ENCODE measurements around the gene RABGAP1L.

The RABGAP1L gene

DNA sequence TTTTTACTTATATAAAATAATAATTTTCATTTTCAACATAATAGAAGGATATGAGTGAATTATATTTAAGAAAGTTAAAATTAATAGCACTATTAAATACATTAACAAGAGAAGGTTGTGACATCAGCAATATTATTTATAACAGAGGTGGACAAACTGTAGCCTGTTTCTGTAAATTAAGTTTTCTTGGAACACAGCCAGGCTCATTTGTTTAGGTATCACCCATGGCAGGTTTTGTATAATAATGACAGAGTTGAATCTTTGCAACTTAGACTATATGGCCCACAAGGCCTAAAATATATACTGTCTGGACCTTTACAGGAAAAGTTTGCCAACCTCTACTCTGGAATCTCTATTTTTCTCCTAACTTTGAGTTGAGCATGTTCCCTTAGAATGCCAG is 797.7 kb downstream of the RABGAP1L start:
- no peak overlapping the region for H3K27ac ChIP-seq
- no peak overlapping the region for H2AFZ ChIP-seq (ENCODE audit: low read depth)
- H3K36me3 ChIP-seq (ENCODE audit: insufficient read depth) = no peaks in the 10 kb centered on the region
- no peaks in the 10 kb centered on the region for H3K79me2 ChIP-seq (ENCODE audit: insufficient read depth, low read depth)
- peaks cover 55% of the 10 kb centered on the region for H3K4me1 ChIP-seq (ENCODE audit: low read depth, poor library complexity, severe bottlenecking)
- no peak overlapping the region for H3K4me3 ChIP-seq (IDR thresholded peaks at IDR 0.05; ENCODE audit: insufficient read depth, low read depth, low read length)
- no peak overlapping the region for H3K9ac ChIP-seq
- H4K20me1 ChIP-seq (ENCODE audit: insufficient read depth) = no peaks in the 10 kb centered on the region
- TF ChIP-seq, protein P1, sequence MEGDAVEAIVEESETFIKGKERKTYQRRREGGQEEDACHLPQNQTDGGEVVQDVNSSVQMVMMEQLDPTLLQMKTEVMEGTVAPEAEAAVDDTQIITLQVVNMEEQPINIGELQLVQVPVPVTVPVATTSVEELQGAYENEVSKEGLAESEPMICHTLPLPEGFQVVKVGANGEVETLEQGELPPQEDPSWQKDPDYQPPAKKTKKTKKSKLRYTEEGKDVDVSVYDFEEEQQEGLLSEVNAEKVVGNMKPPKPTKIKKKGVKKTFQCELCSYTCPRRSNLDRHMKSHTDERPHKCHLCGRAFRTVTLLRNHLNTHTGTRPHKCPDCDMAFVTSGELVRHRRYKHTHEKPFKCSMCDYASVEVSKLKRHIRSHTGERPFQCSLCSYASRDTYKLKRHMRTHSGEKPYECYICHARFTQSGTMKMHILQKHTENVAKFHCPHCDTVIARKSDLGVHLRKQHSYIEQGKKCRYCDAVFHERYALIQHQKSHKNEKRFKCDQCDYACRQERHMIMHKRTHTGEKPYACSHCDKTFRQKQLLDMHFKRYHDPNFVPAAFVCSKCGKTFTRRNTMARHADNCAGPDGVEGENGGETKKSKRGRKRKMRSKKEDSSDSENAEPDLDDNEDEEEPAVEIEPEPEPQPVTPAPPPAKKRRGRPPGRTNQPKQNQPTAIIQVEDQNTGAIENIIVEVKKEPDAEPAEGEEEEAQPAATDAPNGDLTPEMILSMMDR (conservative IDR thresholded peaks at IDR 0.05; ENCODE audit: low read depth, low read length) = no peak
- H3K4me2 ChIP-seq = no peak overlapping the region; the same call in 1 of the 2 replicates
- H3K27me3 ChIP-seq (ENCODE audit: insufficient read depth, low read depth) = no peaks in the 10 kb centered on the region

DNA sequence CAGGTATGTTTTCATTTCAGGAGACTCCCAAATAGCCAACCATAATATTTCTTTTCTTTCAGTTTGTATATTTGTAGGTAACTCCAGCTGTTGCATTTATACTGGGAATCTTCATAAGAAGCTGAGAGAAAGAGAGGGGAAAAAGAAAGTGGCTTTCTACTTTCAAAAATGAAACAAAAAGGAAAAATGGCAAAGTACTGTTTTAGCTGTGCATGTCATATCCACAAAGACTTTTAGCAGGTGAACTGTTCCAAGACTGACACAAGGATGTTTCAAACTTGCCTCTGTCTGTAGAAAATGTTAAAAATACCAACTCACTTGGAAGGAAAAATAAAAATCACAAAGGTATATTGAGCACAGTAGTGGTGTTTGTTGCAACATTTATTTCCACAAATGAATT is 798.5 kb downstream of the RABGAP1L start:
- Histone ChIP-seq H3K27me3 (ENCODE audit: insufficient read depth, low read depth) (no peaks in the 10 kb centered on the region), H3K4me1 (ENCODE audit: low read depth, poor library complexity, severe bottlenecking) (peaks cover 61% of the 10 kb centered on the region), H3K36me3 (ENCODE audit: insufficient read depth) (no peaks in the 10 kb centered on the region), H2AFZ (ENCODE audit: low read depth) (no peak overlapping the region), H3K4me3 (IDR thresholded peaks at IDR 0.05; ENCODE audit: insufficient read depth, low read depth, low read length) (no peak overlapping the region), H3K4me2 (peak overlapping the region; percentile 36), H4K20me1 (ENCODE audit: insufficient read depth) (no peaks in the 10 kb centered on the region), H3K27ac (peak overlapping the region; percentile 0; the same call in 1 of the 2 replicates), H3K9ac (no peak overlapping the region), H3K79me2 (ENCODE audit: insufficient read depth, low read depth) (no peaks in the 10 kb centered on the region)
- TF ChIP-seq, protein P1 (conservative IDR thresholded peaks at IDR 0.05; ENCODE audit: low read depth, low read length) = no peak

DNA sequence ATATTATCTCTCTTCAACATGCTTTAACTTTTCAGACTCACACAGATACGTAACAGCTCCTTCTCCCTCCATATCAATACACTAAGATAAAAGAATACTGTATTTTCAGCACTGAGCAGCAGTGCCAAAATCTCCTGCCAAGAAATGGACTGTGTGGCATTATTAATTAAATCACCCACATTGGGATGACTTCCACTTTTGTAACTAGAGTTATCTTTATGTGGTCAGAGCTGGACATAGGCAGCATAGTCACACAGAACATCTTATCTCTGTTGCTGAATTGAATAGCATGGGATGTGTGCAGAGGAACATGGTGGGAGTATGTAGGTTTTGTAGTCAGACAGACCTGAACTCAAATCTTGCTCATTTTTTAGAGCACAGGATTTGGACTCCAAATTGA is 799.1 kb downstream of the RABGAP1L start:
- no peak overlapping the region for H3K9ac ChIP-seq
- no peaks in the 10 kb centered on the region for H4K20me1 ChIP-seq (ENCODE audit: insufficient read depth)
- no peaks in the 10 kb centered on the region for H3K36me3 ChIP-seq (ENCODE audit: insufficient read depth)
- no peaks in the 10 kb centered on the region for H3K27me3 ChIP-seq (ENCODE audit: insufficient read depth, low read depth)
- TF ChIP-seq, protein P1 (conservative IDR thresholded peaks at IDR 0.05; ENCODE audit: low read depth, low read length) = no peak
- H3K4me1 ChIP-seq (ENCODE audit: low read depth, poor library complexity, severe bottlenecking) = peaks cover 61% of the 10 kb centered on the region
- H3K4me2 ChIP-seq = peak overlapping the region; percentile 36; the same call in 1 of the 2 replicates
- no peaks in the 10 kb centered on the region for H3K79me2 ChIP-seq (ENCODE audit: insufficient read depth, low read depth)
- H3K27ac ChIP-seq = no peak overlapping the region
- H2AFZ ChIP-seq (ENCODE audit: low read depth) = no peak overlapping the region
- H3K4me3 ChIP-seq (IDR thresholded peaks at IDR 0.05; ENCODE audit: insufficient read depth, low read depth, low read length) = no peak overlapping the region

- H3K9ac ChIP-seq = no peak overlapping the region
- H3K4me3 ChIP-seq (IDR thresholded peaks at IDR 0.05; ENCODE audit: insufficient read depth, low read depth, low read length) = no peak overlapping the region
- H4K20me1 ChIP-seq (ENCODE audit: insufficient read depth) = no peaks in the 10 kb centered on the region
- H3K79me2 ChIP-seq (ENCODE audit: insufficient read depth, low read depth) = no peaks in the 10 kb centered on the region
- H3K4me2 ChIP-seq = no peak overlapping the region
- no peak overlapping the region for H2AFZ ChIP-seq (ENCODE audit: low read depth)
- TF ChIP-seq, protein P1 (conservative IDR thresholded peaks at IDR 0.05; ENCODE audit: low read depth, low read length) = no peak
- no peaks in the 10 kb centered on the region for H3K27me3 ChIP-seq (ENCODE audit: insufficient read depth, low read depth)
- H3K27ac ChIP-seq = no peak overlapping the region
- peaks cover 61% of the 10 kb centered on the region for H3K4me1 ChIP-seq (ENCODE audit: low read depth, poor library complexity, severe bottlenecking)
- no peaks in the 10 kb centered on the region for H3K36me3 ChIP-seq (ENCODE audit: insufficient read depth)
These were observed 801.0 kb downstream of the RABGAP1L start for GRCh38 chr1:174960362-174960761.
